Activated CD4-positive, alpha-beta T cell treated with anti-CD3 and anti-CD28 coated beads for 36 hours (primary cell): ENCODE data around the gene C9orf50. TPM values are rescaled to one million over a fixed set of nuclear protein-coding genes. Genes with fewer than 3 reads are reported as not detected.

ENCODE experiments used
- ATAC-seq: fragments of 200-7000 bp; cut with Tn5 transposase; one replicate; pipeline ENCODE4 v1.10.0; 2021; ENCODE audit warnings: mild to moderate bottlenecking, moderate library complexity
- CTCF ChIA-PET: fragments of 350-600 bp; sonication (Branson Sonifier 250); formaldehyde crosslinking; loops from one replicate; lab custom pipeline; 2021; ENCODE audit warnings: antibody characterized with exemption; lab: Charles Lee
- POLR2A ChIA-PET: fragments of 350-600 bp; sonication (Branson Sonifier 250); formaldehyde crosslinking; loops from one replicate; lab custom pipeline; 2021; ENCODE audit warnings: antibody characterized with exemption, inconsistent platforms; lab: Charles Lee
- DNase-seq: peaks from one replicate; pipeline ENCODE4 v3.0.0-alpha.2; 2020
- H3K27ac Mint-ChIP-seq: one replicate; pipeline ENCODE4 v1.8.0; 2021; ENCODE audit warnings: mixed read lengths
- H3K27me3 Mint-ChIP-seq: one replicate; pipeline ENCODE4 v1.8.0; 2021; ENCODE audit warnings: mixed read lengths
- H3K36me3 Mint-ChIP-seq: one replicate; pipeline ENCODE4 v1.8.0; 2021; ENCODE audit warnings: low read depth, mixed read lengths
- H3K4me1 Mint-ChIP-seq: one replicate; pipeline ENCODE4 v1.8.0; 2021; ENCODE audit warnings: mixed read lengths
- H3K4me3 Mint-ChIP-seq: one replicate; pipeline ENCODE4 v1.8.0; 2021; ENCODE audit warnings: mild to moderate bottlenecking, moderate library complexity, mixed read lengths
- H3K9me3 Mint-ChIP-seq: one replicate; pipeline ENCODE4 v1.8.0; 2021; ENCODE audit warnings: low read depth, mixed read lengths
- intact Hi-C, 2 experiments: fragments of 100-400 bp; cut with DNase I in 1 of 2; cut with micrococcal nuclease in 1 of 2; formaldehyde crosslinking; loops; one replicate each; pipeline versions ENCODE4 v1.14.2 to v1.15.1; 2022 to 2024; cut with DNase I, micrococcal nuclease
- total RNA-seq, 2 experiments: library from RNA; stranded (reverse); gene quantifications; one replicate each; pipeline ENCODE4 v1.2.3, GENCODE V29; 2021

C9orf50 gene
- total RNA-seq, 2 experiments from 2014 or later = not detected

GRCh38 chr9:129630967-129631673 lies 10.2 kb upstream of the C9orf50 start:
- intact Hi-C loops = no loop called here
- CTCF ChIA-PET = interaction anchor here (0.5 to 2.6 kb wide), 5 partner anchors 9 to 1775 kb away, joined by 3 to 12 read pairs (median 7); partner anchors contain the start of gene C9orf50
- Mint-ChIP-seq H3K36me3 (peaks cover 36% of the 10 kb centered on the region), H3K27ac (peak overlapping the region; percentile 49), H3K4me3 (no peak overlapping the region), H3K9me3 (no peaks in the 10 kb centered on the region), H3K27me3 (no peaks in the 10 kb centered on the region), H3K4me1 (peaks cover 52% of the 10 kb centered on the region)
- POLR2A ChIA-PET = no interaction called here
- no peak for ATAC-seq
- peak; percentile 48 for DNase-seq

- no peak for DNase-seq
- intact Hi-C loops = loop anchor here in 1 of 2 experiments (5.0 kb wide), 1 partner anchor 747 kb away; the partner anchor contains the start of genes KYAT1 and LRRC8A
- Mint-ChIP-seq H3K27me3 (no peaks in the 10 kb centered on the region), H3K36me3 (peaks cover 31% of the 10 kb centered on the region), H3K9me3 (no peaks in the 10 kb centered on the region), H3K27ac (peak overlapping the region; percentile 75), H3K4me3 (no peak overlapping the region), H3K4me1 (peaks cover 63% of the 10 kb centered on the region)
- ChIA-PET POLR2A (no interaction called here), CTCF (interaction anchor here (1.6 to 2.6 kb wide), 2 partner anchors 11 to 486 kb away, joined by 6 to 12 read pairs; no protein-coding TSS in a partner anchor)
- ATAC-seq = no peak
These were observed 8.4 kb upstream of the C9orf50 start for GRCh38 chr9:129629251-129629820.

GRCh38 chr9:129628709-129629108 lies 7.8 kb upstream of the C9orf50 start:
- Mint-ChIP-seq H3K27ac (peak overlapping the region; percentile 75), H3K27me3 (no peaks in the 10 kb centered on the region), H3K4me1 (peaks cover 67% of the 10 kb centered on the region), H3K9me3 (no peaks in the 10 kb centered on the region), H3K4me3 (no peak overlapping the region), H3K36me3 (peaks cover 31% of the 10 kb centered on the region)
- ChIA-PET POLR2A (no interaction called here), CTCF (no interaction called here)
- ATAC-seq (no peak), DNase-seq (no peak)
- intact Hi-C loops = loop anchor here in 1 of 2 experiments (5.0 kb wide), 1 partner anchor 746 kb away; the partner anchor contains the start of genes KYAT1 and LRRC8A

- no peak for ATAC-seq
- intact Hi-C loops = loop anchor here (1.0 to 5.0 kb wide), 3 partner anchors 14 to 1305 kb away; partner anchors contain the start of genes COQ4 (in 1 of the 2), KYAT1 (in 1 of the 2), LRRC8A (in 1 of the 2) and TRUB2 (in 1 of the 2)
- ChIA-PET CTCF (interaction anchor here (0.6 to 8.5 kb wide), 7 partner anchors 12 to 491 kb away, joined by 3 to 96 read pairs (median 3); no protein-coding TSS in a partner anchor), POLR2A (interaction anchor here (0.6 to 1.4 kb wide), 3 partner anchors 10 to 450 kb away, joined by 3 to 5 read pairs (median 3); no protein-coding TSS in a partner anchor)
- H3K27ac Mint-ChIP-seq = peak overlapping the region; percentile 75
- peaks cover 29% of the 10 kb centered on the region for H3K36me3 Mint-ChIP-seq
- no peaks in the 10 kb centered on the region for H3K9me3 Mint-ChIP-seq
- DNase-seq = no peak
- peaks cover 67% of the 10 kb centered on the region for H3K4me1 Mint-ChIP-seq
- peak overlapping the region; percentile 77 for H3K4me3 Mint-ChIP-seq
- H3K27me3 Mint-ChIP-seq = no peaks in the 10 kb centered on the region
These were observed 6.9 kb upstream of the C9orf50 start for GRCh38 chr9:129627556-129628440.

- Mint-ChIP-seq H3K27me3 (no peaks in the 10 kb centered on the region), H3K9me3 (no peaks in the 10 kb centered on the region), H3K36me3 (peaks cover 22% of the 10 kb centered on the region), H3K4me3 (peak overlapping the region; percentile 77), H3K4me1 (peaks cover 58% of the 10 kb centered on the region), H3K27ac (peak overlapping the region; percentile 75)
- DNase-seq (peak; percentile 59), ATAC-seq (peak; percentile 31)
- intact Hi-C loops = loop anchor here (1.0 to 5.0 kb wide), 12 partner anchors 15 to 1304 kb away; partner anchors contain the start of genes ASB6 (in 1 of the 2), COQ4 (in 1 of the 2), DOLPP1 (in 1 of the 2) and KYAT1 (in 1 of the 2)
- ChIA-PET POLR2A (interaction anchor here (0.6 to 1.4 kb wide), 6 partner anchors 8 to 498 kb away, joined by 3 to 5 read pairs (median 3); no protein-coding TSS in a partner anchor), CTCF (interaction anchor here (0.6 to 8.5 kb wide), 9 partner anchors 13 to 496 kb away, joined by 3 to 96 read pairs (median 3); no protein-coding TSS in a partner anchor)
These were observed 5.9 kb upstream of the C9orf50 start for GRCh38 chr9:129626625-129627284.

GRCh38 chr9:129626079-129626624 lies 5.3 kb upstream of the C9orf50 start, which contains the start of gene NTMT1:
TSS of gene NTMT1 (plus strand) at chr9:129626163. CDS start at chr9:129632704, 6,541 bp downstream.
- POLR2A ChIA-PET = interaction anchor here (0.6 to 1.7 kb wide), 13 partner anchors 8 to 1435 kb away, joined by 3 to 5 read pairs (median 3); partner anchors contain the start of gene CIZ1
- intact Hi-C loops = loop anchor here in 1 of 2 experiments (1.0 to 5.0 kb wide), 11 partner anchors 15 to 1303 kb away; partner anchors contain the start of genes ASB6, COQ4, DOLPP1 and KYAT1
- DNase-seq (peak; percentile 95), ATAC-seq (peak; percentile 76)
- Mint-ChIP-seq H3K27me3 (peaks cover 4% of the 10 kb centered on the region), H3K27ac (peak within 1 kb of the TSS; percentile 93), H3K9me3 (no peaks in the 10 kb centered on the region), H3K4me3 (peak within 1 kb of the TSS; percentile 77), H3K36me3 (peaks cover 17% of the 10 kb centered on the region), H3K4me1 (peaks cover 52% of the 10 kb centered on the region)
- CTCF ChIA-PET = interaction anchor here (1.1 to 8.5 kb wide), 10 partner anchors 8 to 495 kb away, joined by 4 to 96 read pairs (median 10); no protein-coding TSS in a partner anchor

GRCh38 chr9:129624947-129625346 lies 4.0 kb upstream of the C9orf50 start:
- peak overlapping the region; percentile 77 for H3K4me3 Mint-ChIP-seq
- ChIA-PET POLR2A (interaction anchor here (0.7 to 1.7 kb wide), 8 partner anchors 15 to 1631 kb away, joined by 3 to 8 read pairs (median 4); partner anchors contain the start of gene IER5L), CTCF (interaction anchor here (0.6 to 8.5 kb wide), 38 partner anchors 9 to 1692 kb away, joined by 3 to 96 read pairs (median 4); partner anchors contain the start of genes IER5L and PRRX2)
- no peaks in the 10 kb centered on the region for H3K9me3 Mint-ChIP-seq
- DNase-seq (peak; percentile 58), ATAC-seq (peak; percentile 62)
- peaks cover 17% of the 10 kb centered on the region for H3K36me3 Mint-ChIP-seq
- intact Hi-C loops = loop anchor here (1.0 to 5.0 kb wide), 3 partner anchors 137 to 743 kb away; partner anchors contain the start of genes KYAT1 (in 1 of the 2) and LRRC8A (in 1 of the 2)
- peaks cover 41% of the 10 kb centered on the region for H3K4me1 Mint-ChIP-seq
- H3K27me3 Mint-ChIP-seq = peaks cover 9% of the 10 kb centered on the region
- H3K27ac Mint-ChIP-seq = peak overlapping the region; percentile 93

- peak overlapping the region; percentile 87 for H3K27ac Mint-ChIP-seq
- no peaks in the 10 kb centered on the region for H3K9me3 Mint-ChIP-seq
- intact Hi-C loops = loop anchor here (1.0 kb wide), 2 partner anchors 136 to 485 kb away; no protein-coding TSS in a partner anchor
These were observed 3.4 kb upstream of the C9orf50 start for GRCh38 chr9:129624168-129624759.

GRCh38 chr9:129623331-129623730 lies 2.4 kb upstream of the C9orf50 start:
- POLR2A ChIA-PET = no interaction called here
- Mint-ChIP-seq H3K4me3 (no peak overlapping the region), H3K36me3 (peaks cover 12% of the 10 kb centered on the region), H3K9me3 (no peaks in the 10 kb centered on the region), H3K4me1 (peaks cover 34% of the 10 kb centered on the region), H3K27me3 (peaks cover 19% of the 10 kb centered on the region), H3K27ac (peak overlapping the region; percentile 40)
- intact Hi-C loops = loop anchor here in 1 of 2 experiments (1.0 kb wide), 1 partner anchor 12 kb away; no protein-coding TSS in a partner anchor
- CTCF ChIA-PET = interaction anchor here (0.7 to 8.5 kb wide), 9 partner anchors 12 to 492 kb away, joined by 3 to 96 read pairs (median 15); no protein-coding TSS in a partner anchor
- ATAC-seq (no peak), DNase-seq (no peak)

More at GRCh38 chr9:129624168-129624759, 3.4 kb upstream of the C9orf50 start:
- Mint-ChIP-seq H3K36me3 (peaks cover 17% of the 10 kb centered on the region), H3K27me3 (peaks cover 13% of the 10 kb centered on the region), H3K4me3 (peak overlapping the region; percentile 77), H3K4me1 (peaks cover 38% of the 10 kb centered on the region)
- ATAC-seq (peak; percentile 20), DNase-seq (peak; percentile 88)
- CTCF ChIA-PET = interaction anchor here (0.6 to 8.5 kb wide), 39 partner anchors 8 to 1693 kb away, joined by 3 to 96 read pairs (median 4); partner anchors contain the start of genes IER5L and PRRX2
- POLR2A ChIA-PET = interaction anchor here (0.7 to 1.7 kb wide), 5 partner anchors 292 to 1632 kb away, joined by 3 to 8 read pairs (median 4); partner anchors contain the start of gene IER5L
